Muscle of arm (tissue), 12 donors: ENCODE data around the gene LRBA. TPM values are rescaled to one million over a fixed set of nuclear protein-coding genes. Genes with fewer than 3 reads are reported as not detected.
"Not testable (repeated sequence)": the region's sequence is repeated elsewhere in the genome, so short reads cannot be mapped to it uniquely, and the experiment has no call there.

Experiments used
- DNase-seq: peaks from one replicate; pipeline ENCODE4 v3.0.0-alpha.2; 2013
- polyA plus RNA-seq, 12 donors: library from polyadenylated mRNA; unstranded; fragments of 120-200 nt; gene quantifications; one replicate each; pipeline ENCODE4 v1.2.1, GENCODE V29; 2013; ENCODE audit not compliant: insufficient read length in 12 of 12

Gene LRBA
- polyA plus RNA-seq, 12 donors: 20.1 to 39.7 (median 24.1) TPM; not detected in 1

GRCh38 chr4:151022586-151022985 is 7.5 kb upstream of the LRBA start:
- no peak for DNase-seq

- DNase-seq: no peak
Observed at GRCh38 chr4:151021637-151022334, 6.7 kb upstream of the LRBA start.

GRCh38 chr4:151015459-151016347 is 619 bp upstream of the LRBA start:
- peak; percentile 76 for DNase-seq

- DNase-seq: no peak
Observed at GRCh38 chr4:151013944-151014343, 1.1 kb downstream of the LRBA start.

GRCh38 chr4:151013491-151013890 is 1.6 kb downstream of the LRBA start:
- DNase-seq: no peak

GRCh38 chr4:151012820-151013219 is 2.3 kb downstream of the LRBA start:
- no peak for DNase-seq

GRCh38 chr4:151012376-151012775 is 2.7 kb downstream of the LRBA start:
- no peak for DNase-seq

- DNase-seq: no peak
Observed at GRCh38 chr4:151004222-151004621, 10.9 kb downstream of the LRBA start.

GRCh38 chr4:151000747-151001429 is 14.2 kb downstream of the LRBA start:
- DNase-seq: no peak

- no peak for DNase-seq
Observed at GRCh38 chr4:150999086-150999485, 16.0 kb downstream of the LRBA start.

GRCh38 chr4:150997141-150997540 is 17.9 kb downstream of the LRBA start:
- no peak for DNase-seq

- no peak for DNase-seq
Observed at GRCh38 chr4:150994721-150995120, 20.4 kb downstream of the LRBA start.

- not testable (repeated sequence) for DNase-seq
Observed at GRCh38 chr4:150993577-150993976, 21.5 kb downstream of the LRBA start.

GRCh38 chr4:150990993-150991392 is 24.1 kb downstream of the LRBA start:
- no peak for DNase-seq

GRCh38 chr4:150990250-150990649 is 24.8 kb downstream of the LRBA start:
- no peak for DNase-seq

GRCh38 chr4:150988238-150988637 is 26.8 kb downstream of the LRBA start:
- DNase-seq: no peak

- DNase-seq: no peak
Observed at GRCh38 chr4:150987204-150987603, 27.9 kb downstream of the LRBA start.

GRCh38 chr4:150986085-150986484 is 29.0 kb downstream of the LRBA start:
- no peak for DNase-seq

- DNase-seq: no peak
Observed at GRCh38 chr4:150983851-150984250, 31.2 kb downstream of the LRBA start.

- DNase-seq: no peak
Observed at GRCh38 chr4:150982557-150983233, 32.4 kb downstream of the LRBA start.

GRCh38 chr4:150978738-150979575 is 36.1 kb downstream of the LRBA start:
- no peak for DNase-seq
